MM.1S (cell line): ENCODE results near the gene HOXA13.

Experiments used
- CTCF ChIP-seq: fragments of 300-600 bp; sonication (generic); IDR thresholded peaks from 2 replicates; pipeline ENCODE4 v1.5.1; 2016; ENCODE audit warnings: antibody characterized with exemption, low read length, mixed read lengths
- EZH2 ChIP-seq: fragments of 300-600 bp; sonication (generic); optimal IDR thresholded peaks from 2 replicates; pipeline ENCODE3; 2017; ENCODE audit warnings: low read depth, mild to moderate bottlenecking, antibody characterized with exemption, low read length, mixed read lengths

- no peak for TF ChIP-seq CTCF
- TF ChIP-seq EZH2 = no peak
These were observed 21.4 kb upstream of the HOXA13 start for GRCh38 chr7:27221201-27221797.
